ENCODE results near the gene DNAJB9. TPM values are rescaled to one million over a fixed set of nuclear protein-coding genes. Genes with fewer than 3 reads are reported as not detected.
"Not testable (repeated sequence)": the region's sequence is repeated elsewhere in the genome, so short reads cannot be mapped to it uniquely, and the experiment has no call there.

The DNAJB9 gene
- total RNA-seq, 6 donors from 2014 or later, result 5.2 to 54.1 (median 29.0) TPM

- WGBS, 2 donors, result 72 to 85% methylated on average over 2 of the region's 2 CpGs
- Histone ChIP-seq H3K27ac (no peak overlapping the region), H3K9me3 (no peaks in the 10 kb centered on the region), H3K36me3 (no peaks in the 10 kb centered on the region), H3K4me3 (no peak overlapping the region), H3K4me1 (no peaks in the 10 kb centered on the region), H3K27me3 (no peaks in the 10 kb centered on the region)
- DNase-seq (no peak), ATAC-seq (ENCODE audit: low FRiP score in 2 of 2) (no peak)
- TF ChIP-seq CTCF (IDR thresholded peaks at IDR 0.05) (no peak), POLR2AphosphoS5 (IDR thresholded peaks at IDR 0.05) (no peak)
Measured at GRCh38 chr7:108537229-108537628, 32.4 kb upstream of the DNAJB9 start.

GRCh38 chr7:108538236-108538635 lies 31.4 kb upstream of the DNAJB9 start:
- not testable (repeated sequence) for H3K36me3 ChIP-seq; H3K27me3 ChIP-seq; ATAC-seq (ENCODE audit: low FRiP score in 2 of 2); H3K9me3 ChIP-seq; H3K4me3 ChIP-seq; H3K4me1 ChIP-seq; H3K27ac ChIP-seq; DNase-seq
- 41 to 57% methylated on average over 2 of the region's 2 CpGs for WGBS, 2 donors

GRCh38 chr7:108538685-108539084 lies 31.0 kb upstream of the DNAJB9 start:
- H3K27me3 ChIP-seq; H3K4me3 ChIP-seq; H3K4me1 ChIP-seq; H3K9me3 ChIP-seq; H3K27ac ChIP-seq; ATAC-seq (ENCODE audit: low FRiP score in 2 of 2); DNase-seq; H3K36me3 ChIP-seq: not testable (repeated sequence)
- WGBS, 2 donors, result 83 to 95% methylated on average over 4 of the region's 4 CpGs

- no peak for TF ChIP-seq POLR2A (IDR thresholded peaks at IDR 0.05)
- no peak for TF ChIP-seq POLR2AphosphoS5 (IDR thresholded peaks at IDR 0.05)
- TF ChIP-seq EP300 (IDR thresholded peaks at IDR 0.05), result no peak
- no peak for TF ChIP-seq CTCF (IDR thresholded peaks at IDR 0.05)
- Histone ChIP-seq H3K4me3 (no peak overlapping the region), H3K4me1 (no peaks in the 10 kb centered on the region), H3K27me3 (no peaks in the 10 kb centered on the region), H3K9me3 (no peaks in the 10 kb centered on the region), H3K36me3 (no peaks in the 10 kb centered on the region), H3K27ac (no peak overlapping the region)
- ATAC-seq (ENCODE audit: low FRiP score in 2 of 2), result no peak
- no peak for DNase-seq
- 70 to 77% methylated on average over 2 of the region's 2 CpGs for WGBS, 2 donors
Measured at GRCh38 chr7:108541478-108541877, 28.2 kb upstream of the DNAJB9 start.

- H3K4me3 ChIP-seq; H3K4me1 ChIP-seq; DNase-seq; ATAC-seq (ENCODE audit: low FRiP score in 2 of 2); H3K27ac ChIP-seq; H3K9me3 ChIP-seq; H3K27me3 ChIP-seq; H3K36me3 ChIP-seq: not testable (repeated sequence)
- 85 to 87% methylated on average over 2 of the region's 2 CpGs for WGBS, 2 donors
Measured at GRCh38 chr7:108548141-108548896, 21.4 kb upstream of the DNAJB9 start.

- H3K9me3 ChIP-seq, result peaks cover 0 to 16% (median 11%) of the 10 kb centered on the region in 4 donors
- not testable (repeated sequence) for H3K4me3 ChIP-seq; H3K36me3 ChIP-seq; DNase-seq; H3K27me3 ChIP-seq; H3K27ac ChIP-seq; ATAC-seq (ENCODE audit: low FRiP score in 2 of 2); H3K4me1 ChIP-seq
Measured at GRCh38 chr7:108556665-108557064, 13.0 kb upstream of the DNAJB9 start.

- ATAC-seq (ENCODE audit: low FRiP score in 2 of 2) (no peak), DNase-seq (no peak)
- TF ChIP-seq POLR2A (IDR thresholded peaks at IDR 0.05) (no peak), CTCF (IDR thresholded peaks at IDR 0.05) (no peak), EP300 (IDR thresholded peaks at IDR 0.05) (no peak), POLR2AphosphoS5 (IDR thresholded peaks at IDR 0.05) (no peak)
- Histone ChIP-seq H3K27ac (no peak overlapping the region), H3K9me3 (peaks cover 0 to 16% (median 11%) of the 10 kb centered on the region in 4 donors), H3K4me3 (no peak overlapping the region), H3K27me3 (no peaks in the 10 kb centered on the region), H3K4me1 (no peaks in the 10 kb centered on the region), H3K36me3 (peaks cover 0 to 6% (median 0%) of the 10 kb centered on the region in 4 donors)
- WGBS, 2 donors, result 94 to 98% methylated on average over 3 of the region's 3 CpGs
Measured at GRCh38 chr7:108557191-108557590, 12.5 kb upstream of the DNAJB9 start.

Data from upper lobe of left lung (tissue), 6 donors.